ENCODE measurements around the gene MEGF11.
"Not testable (repeated sequence)": the region's sequence is repeated elsewhere in the genome, so short reads cannot be mapped to it uniquely, and the experiment has no call there.

The MEGF11 gene

GRCh38 chr15:66021496-66022162, 231.9 kb downstream of the MEGF11 start:
- DNase-seq, result no peak

GRCh38 chr15:66019826-66020398, 233.6 kb downstream of the MEGF11 start:
- DNase-seq, result no peak

- DNase-seq, result no peak
Observed at GRCh38 chr15:66019368-66019767, 234.2 kb downstream of the MEGF11 start.

GRCh38 chr15:66018488-66018797, 235.1 kb downstream of the MEGF11 start:
- no peak for DNase-seq

GRCh38 chr15:66017792-66018487, 235.6 kb downstream of the MEGF11 start:
- DNase-seq, result no peak

- DNase-seq, result no peak
Observed at GRCh38 chr15:66017000-66017399, 236.6 kb downstream of the MEGF11 start.

- no peak for DNase-seq
Observed at GRCh38 chr15:66016199-66016598, 237.4 kb downstream of the MEGF11 start.

- no peak for DNase-seq
Observed at GRCh38 chr15:66014635-66015182, 238.8 kb downstream of the MEGF11 start.

GRCh38 chr15:66014022-66014421, 239.5 kb downstream of the MEGF11 start:
- DNase-seq, result no peak

GRCh38 chr15:66008940-66009562, 244.5 kb downstream of the MEGF11 start:
- no peak for DNase-seq

- no peak for DNase-seq
Observed at GRCh38 chr15:66007663-66008262, 245.8 kb downstream of the MEGF11 start.

- no peak for DNase-seq
Observed at GRCh38 chr15:66006986-66007385, 246.6 kb downstream of the MEGF11 start.

GRCh38 chr15:66004618-66005262, 248.8 kb downstream of the MEGF11 start:
- DNase-seq, result no peak

GRCh38 chr15:66003129-66003528, 250.4 kb downstream of the MEGF11 start:
- DNase-seq, result not testable (repeated sequence)

GRCh38 chr15:66001717-66002426, 251.7 kb downstream of the MEGF11 start:
- DNase-seq, result no peak

- DNase-seq, result no peak
Observed at GRCh38 chr15:66001042-66001441, 252.5 kb downstream of the MEGF11 start.

GRCh38 chr15:65998486-65998885, 255.1 kb downstream of the MEGF11 start:
- DNase-seq, result no peak

- no peak for DNase-seq
Observed at GRCh38 chr15:65996901-65997300, 256.6 kb downstream of the MEGF11 start.

GRCh38 chr15:65994832-65995231, 258.7 kb downstream of the MEGF11 start:
- DNase-seq, result no peak

- no peak for DNase-seq
Observed at GRCh38 chr15:65993762-65994161, 259.8 kb downstream of the MEGF11 start.

- no peak for DNase-seq
Observed at GRCh38 chr15:65993236-65993635, 260.3 kb downstream of the MEGF11 start.
